Measurements from ENCODE around the gene SMLR1.
A peak's percentile ranks its signal among the peaks of the same experiment; 100 is the strongest.

SMLR1 gene

DNA sequence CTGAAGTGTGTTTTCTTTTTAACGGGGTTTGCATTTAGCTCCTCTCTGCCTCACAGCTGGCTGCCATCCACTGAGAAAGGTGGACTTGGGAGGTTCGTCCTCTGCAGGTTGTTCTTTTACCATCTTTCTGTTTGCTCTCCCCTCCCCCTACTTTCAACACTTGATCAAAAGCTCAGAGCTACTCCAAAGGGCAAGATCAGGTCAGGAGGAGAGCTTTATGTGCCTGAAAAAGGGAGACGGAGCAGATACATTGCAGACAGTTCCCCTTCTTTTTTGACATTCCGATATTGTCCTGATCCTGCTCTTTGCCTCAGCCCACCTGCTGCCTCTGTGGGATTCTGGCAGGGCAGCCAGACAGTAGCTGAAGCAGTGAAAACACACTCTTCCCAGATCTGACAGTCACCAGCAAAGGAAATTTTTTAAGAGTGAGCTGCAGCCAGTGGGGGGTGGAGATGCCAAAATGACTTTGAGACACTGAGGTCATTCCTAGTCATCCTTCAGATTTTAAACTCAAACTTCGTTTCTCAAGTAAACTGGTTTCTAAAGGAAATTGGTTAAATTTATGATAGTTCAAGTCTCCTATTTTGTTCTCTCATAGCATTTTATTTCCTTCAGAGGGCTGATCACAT, 26.5 kb downstream of the SMLR1 start:
- DNase-seq: no peak

DNA sequence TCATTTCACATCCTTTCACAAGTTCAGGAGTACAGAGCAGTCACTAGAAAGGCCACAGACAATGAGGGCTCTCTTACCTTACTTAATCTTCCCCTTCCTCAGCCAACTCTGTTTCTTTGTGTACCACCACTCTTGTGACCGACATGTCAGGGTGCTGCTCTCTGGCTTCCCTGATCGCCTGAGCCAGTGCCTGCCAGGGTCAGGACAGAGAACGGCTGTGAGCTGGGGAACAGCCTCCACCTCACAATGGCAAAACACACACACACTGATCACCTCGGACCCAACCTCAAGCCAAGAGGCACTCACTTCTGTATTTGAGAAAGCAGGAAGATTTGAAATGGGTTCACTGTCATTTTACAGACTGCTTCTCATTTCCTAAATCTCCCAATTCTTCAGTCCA, 30.8 kb downstream of the SMLR1 start:
- no peak for DNase-seq

DNA sequence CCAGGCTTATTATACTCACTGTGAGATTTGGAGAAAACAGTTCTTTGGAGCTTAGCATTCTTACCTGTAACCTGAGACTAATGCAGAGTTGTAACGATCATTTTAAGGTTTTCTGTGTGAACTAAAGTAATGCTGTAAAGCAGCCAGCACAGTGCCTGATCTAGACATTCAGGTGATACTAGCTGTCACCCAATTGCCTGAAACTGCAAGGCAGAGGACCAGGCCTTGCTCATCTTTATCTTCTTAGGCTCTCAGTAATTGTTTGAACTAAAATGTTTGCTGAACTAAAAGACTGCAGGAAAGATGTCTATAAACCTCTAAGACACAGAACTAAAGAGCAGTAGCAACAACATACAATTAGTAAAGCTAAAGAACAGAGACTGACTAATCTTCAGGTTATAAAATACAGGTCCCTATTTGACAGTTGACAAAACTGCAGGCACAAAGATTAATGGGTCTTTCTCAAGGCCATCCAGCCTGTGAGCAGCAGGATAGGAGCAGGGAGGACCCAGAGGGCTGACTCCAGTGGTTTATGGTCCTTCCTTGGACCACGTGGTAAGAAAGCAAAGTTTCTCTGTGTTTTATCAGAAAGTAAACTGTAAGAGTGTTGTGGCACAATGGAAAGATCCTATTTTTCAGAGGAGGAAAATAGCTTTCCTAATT, 31.4 kb downstream of the SMLR1 start:
- DNase-seq: no peak

DNA sequence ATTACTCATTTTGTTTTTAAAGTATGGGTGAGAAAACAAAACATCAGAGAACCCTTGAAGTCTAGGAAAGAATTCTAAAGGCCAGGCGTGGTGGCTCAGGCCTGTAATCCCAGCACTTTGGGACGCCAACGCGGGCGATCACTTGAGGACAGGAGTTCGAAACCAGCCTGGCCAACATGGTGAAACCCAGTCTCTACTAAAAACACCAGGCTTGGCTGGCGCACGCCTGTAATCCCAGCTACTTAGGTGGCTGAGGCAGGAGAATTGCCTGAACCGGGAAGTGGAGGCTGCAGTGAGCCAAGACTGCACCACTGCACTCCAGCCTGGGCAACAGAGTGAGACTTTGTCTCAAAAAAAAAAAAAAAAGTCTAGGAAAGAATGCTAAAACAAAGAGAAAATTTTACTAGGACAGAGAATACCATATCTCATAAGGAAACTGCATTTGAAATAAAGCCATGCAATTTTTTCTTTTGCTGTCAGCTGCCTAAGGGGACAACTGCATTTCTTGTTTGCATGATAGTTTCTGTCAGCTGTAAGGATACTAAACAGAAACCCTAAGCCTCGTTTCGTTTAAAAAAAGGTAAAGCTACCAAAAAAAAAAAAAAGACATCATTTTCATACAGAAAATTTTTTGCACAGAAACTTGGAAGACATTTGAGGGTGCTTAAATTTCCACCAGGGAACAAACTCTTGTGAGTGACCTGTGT, 32.1 kb downstream of the SMLR1 start:
- DNase-seq: no peak

DNA sequence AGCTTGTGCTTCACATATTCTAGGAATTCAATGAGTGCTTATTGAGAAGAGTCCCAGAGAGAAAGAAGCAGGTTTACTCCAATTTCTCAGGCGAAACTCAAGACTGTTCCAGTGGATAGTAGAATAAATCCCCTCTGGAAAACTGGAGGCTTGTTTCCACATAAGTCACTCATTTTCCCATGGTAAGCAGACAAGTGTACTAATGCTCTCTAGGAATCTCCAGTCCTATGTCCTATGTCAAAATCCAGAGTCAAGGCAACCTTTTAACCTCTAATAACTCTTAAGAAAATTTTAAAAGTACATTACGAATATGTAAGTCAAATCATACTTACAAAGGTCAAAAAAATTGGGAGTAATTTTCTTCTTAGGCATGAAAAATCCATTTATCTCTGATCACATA, 35.2 kb downstream of the SMLR1 start:
- DNase-seq: no peak

DNA sequence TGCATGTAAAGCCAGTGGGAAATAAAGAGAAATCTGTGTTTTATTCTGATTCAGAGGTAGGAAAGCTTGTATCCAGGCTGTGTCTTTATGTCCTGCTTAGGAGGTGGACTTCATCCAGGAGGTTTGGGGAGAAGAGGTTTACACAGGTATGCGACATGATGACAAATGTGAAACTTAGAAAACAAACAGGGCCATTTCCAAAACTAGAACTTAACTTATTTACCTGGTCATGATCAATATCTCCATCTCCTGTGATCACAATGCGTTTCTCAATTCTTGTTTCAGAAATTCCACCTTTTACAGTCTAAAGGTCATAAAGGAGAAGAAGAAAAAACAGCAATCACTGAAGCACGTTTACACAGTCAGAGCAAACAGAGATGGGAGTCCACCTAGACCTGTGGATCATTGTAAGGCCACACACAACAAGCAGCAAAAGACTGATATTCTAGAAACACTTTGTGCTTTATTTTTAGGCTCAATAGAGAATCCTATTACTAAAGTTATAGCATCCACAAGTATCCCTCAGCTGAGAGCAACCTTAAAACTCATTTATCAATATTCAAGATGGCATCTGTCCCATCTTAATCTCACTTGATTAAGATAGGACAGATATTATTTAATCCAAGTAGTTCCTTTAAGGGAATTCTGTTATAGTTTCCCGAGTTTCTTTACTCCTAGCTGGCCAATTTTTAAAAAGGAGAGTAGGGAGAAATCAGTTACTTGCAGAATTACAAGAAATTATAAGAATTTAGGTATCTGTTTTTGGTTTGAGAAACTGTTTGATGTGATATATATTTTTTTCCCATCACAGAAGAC, 36.4 kb downstream of the SMLR1 start:
- no peak for DNase-seq

DNA sequence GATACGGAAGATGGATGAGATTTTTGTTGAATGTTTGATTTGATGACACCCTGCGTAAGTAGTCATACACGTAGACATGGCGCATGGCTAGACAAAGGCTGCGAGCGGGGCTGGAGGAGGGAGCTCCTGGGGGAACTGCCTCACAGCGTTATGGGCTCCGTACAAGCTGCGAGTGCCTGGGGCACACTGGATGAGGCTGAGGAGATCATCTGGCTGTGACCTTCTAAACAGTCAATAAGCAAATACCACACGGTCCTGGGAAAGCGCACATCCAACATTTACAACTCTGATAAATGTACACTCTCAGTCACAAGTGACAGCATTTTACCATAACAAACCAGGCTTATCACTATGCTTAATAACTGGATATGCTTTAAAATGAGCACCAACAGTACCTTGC, 37.1 kb downstream of the SMLR1 start:
- DNase-seq: no peak

DNA sequence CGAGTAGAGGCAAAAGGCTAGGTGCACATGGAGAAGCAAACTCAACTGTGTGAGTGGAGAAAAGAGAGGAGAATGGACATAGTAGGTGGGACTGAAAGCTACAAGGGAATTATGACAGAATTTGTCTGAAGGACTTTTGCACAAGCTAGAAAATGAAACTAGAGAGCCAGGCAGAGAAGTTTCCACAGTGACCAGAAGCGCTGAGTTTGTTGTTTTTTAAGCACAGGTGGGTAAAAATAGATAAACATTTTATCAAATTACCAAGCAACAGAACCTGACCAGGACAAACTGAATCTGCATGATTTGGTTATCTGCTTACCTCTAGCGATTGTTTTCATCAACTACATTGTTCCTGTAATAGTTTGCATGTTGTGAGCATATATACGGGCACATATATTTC, 38.6 kb downstream of the SMLR1 start:
- no peak for DNase-seq

DNA sequence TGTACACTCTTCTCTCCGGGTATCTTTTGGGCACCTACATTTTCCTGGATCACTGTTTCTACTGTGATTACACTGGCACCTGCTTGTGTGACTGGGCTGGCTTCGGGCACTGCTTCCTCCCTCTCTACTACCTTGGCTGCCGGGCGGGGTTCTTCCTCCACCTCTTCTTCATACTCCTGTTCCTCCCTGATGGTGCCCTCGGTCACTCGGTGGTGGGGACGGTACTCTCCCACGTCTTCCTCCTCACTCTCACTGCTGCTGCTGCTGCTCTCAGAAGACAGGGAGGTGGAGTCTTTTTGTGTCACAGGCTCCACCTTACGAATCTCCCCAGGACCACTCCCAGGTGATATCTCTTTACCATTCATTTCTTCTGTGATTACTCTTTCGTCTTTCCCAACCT, 42.5 kb downstream of the SMLR1 start:
- DNase-seq: no peak

DNA sequence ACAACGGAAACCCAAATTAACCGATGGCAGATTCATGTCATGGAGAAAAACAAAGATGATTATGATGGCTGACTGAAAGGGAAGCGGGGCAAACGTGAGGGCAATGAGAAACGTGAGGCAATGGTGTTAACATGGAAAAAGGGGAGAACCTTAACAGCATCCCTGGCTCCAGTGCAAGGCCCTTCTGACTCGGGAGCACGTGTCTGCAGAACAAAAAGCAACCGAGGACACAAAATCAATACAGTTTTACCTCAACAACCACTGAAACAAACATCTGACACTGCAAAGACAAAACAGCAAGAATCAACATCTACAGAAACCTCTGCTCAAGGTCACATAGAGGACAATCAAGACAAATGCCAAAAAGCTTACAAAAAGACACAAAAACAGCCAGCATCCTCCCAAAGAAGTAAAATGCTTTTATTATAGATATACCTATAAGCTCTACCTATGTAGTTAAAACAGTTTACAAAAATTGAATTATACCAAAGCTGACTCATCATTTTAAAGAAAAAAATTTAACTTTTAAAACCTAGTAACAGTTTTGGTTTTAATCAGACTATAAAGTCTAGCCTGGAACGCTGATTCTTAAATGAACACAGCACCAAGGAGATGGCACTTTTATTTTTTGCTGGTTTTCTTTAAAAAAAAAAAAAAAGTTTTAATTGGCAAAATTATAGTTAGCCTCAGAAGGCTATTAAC, 43.1 kb downstream of the SMLR1 start:
- no peak for DNase-seq

DNA sequence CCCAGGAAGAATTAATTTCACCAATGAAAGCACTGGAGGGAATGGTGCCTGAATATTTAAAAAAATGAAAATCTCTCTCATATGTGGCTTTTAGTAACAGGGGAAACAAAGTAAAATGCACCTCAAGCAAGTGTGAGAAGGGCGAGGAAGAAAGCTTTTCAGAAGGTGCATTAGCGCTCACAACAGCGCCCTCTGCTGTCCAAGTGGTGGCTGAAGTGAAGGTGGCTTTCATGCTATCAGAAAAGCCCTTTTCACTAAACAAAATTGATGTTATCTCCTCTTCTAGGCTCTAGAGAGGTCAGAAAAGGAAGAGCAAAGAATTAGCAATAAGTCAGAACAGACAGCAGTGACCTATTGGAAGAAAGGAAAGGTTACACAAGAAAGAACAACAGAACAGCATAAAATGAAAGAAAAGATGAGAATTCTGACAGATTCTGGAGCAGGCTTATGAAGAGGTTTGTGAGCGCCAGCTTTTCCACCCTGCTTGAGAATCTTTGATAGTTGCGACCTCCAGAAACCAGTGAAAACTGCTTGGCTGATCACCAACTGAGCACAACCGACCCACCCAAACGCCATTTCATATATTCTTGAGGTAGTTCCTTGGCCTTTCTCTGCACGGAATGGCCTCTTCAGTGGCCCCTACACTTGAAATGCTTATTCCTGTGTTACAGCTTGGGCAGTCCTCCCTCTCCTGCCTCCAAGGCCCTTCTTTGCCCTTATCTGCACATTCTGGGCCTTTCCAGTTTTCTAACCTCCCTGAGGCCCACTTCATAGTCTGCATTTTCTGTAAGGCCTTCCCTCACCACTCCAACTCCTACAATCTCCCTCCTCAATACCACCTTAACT, 45.3 kb downstream of the SMLR1 start:
- DNase-seq: no peak

DNA sequence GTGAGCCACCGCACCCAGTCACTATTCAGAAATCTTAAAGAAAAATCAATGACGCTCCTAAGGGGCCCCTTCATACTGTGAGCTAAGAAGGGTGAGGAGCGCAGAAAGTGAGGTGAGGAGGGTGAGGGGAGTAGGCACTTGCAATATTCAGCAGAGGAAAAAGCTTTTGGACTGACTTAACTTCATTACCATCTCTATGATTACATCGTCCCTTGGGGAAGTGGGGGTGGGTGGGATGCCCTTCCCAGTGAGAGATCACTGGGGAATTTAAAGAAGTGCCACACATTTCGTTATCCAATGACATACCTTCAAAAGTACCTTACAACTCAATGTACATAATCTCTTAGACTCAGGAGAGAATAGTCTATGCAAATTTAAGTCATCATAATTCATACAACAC, 46.5 kb downstream of the SMLR1 start:
- no peak for DNase-seq

DNA sequence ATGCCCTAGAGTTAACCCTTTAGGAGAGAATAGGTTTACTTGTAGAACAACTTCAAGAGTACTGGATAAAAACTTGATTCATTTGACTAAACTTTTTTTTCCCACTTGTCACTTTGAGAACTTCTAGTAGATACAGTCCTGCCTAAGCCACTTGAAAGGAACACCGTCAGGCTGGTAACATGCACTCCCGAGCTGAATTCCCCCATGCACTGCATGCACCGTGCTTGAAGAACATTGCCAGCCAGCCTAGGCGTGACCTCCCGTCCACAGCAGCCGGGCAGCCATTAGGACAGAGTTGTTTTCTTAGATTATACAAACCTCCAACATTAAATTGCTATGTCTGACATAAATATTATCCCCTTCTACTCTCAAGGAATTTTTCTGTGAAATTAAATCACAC, 52.6 kb downstream of the SMLR1 start:
- no peak for DNase-seq

DNA sequence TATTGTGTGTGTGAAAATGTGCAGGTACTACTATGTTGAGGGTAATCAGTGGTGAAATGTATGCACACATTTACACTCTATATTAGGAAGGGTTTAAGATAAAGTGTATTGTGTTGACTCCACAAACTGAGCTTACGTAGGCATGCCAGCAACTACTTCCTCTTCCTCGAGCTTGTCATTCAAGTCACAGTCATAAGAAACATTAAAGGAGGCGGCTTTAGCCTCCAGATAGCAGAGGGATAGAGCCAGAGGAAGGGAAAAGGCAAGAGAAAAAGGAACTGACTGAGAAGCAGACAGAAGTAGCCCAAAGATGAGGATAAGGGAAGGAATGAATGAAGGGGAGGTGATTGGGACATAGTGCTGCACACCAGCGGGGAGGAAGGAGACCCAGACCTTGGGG, 55.2 kb downstream of the SMLR1 start:
- no peak for DNase-seq

DNA sequence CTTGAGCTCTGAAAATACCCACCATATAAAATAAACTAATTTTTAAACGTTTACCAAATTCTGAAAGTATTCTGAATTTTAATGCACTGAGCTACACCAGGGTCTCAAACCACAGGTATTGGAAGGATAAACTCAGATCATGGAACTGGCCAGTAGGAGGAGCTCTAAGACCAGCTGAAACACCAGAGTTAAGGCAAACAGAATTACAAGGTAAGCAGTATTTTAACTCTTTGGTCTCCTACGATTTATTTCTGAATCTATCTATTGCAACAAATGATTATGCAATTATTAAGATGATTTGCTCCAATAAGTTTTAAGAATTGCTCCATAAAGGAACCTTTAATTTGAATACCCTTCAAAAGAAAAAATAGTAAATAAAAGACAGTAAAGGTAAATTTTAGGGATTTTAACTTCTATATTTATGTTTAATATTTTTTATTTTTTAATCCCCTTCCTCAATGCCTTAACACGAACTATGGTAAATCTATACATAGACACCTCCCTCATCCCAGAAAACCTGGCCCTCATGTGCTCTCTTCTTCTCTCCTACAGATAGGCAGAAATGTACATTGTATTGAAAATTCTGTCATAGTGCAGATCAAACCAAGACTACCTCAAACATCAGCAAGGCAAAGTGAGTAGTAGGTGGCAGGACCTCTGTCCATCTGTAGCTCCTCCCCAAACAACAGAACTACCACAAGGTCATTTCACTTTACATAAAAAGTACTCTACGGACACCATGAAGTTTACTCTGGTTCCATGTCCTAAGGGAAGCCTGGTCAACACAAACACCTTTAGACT, 58.4 kb downstream of the SMLR1 start:
- peak; percentile 4 for DNase-seq

All from NCI-H2029 (cell line).